ENCODE data around the gene EDIL3.

Gene EDIL3

GRCh38 chr5:83993803-83994202 lies 390.9 kb downstream of the EDIL3 start:
- H3F3A ChIP-seq (ENCODE audit: control insufficient read depth, insufficient read depth), result no peaks in the 10 kb centered on the region
- no peaks in the 10 kb centered on the region for H3K9me2 ChIP-seq (replicated peaks; ENCODE audit: control insufficient read depth, low read length)
- no peaks in the 10 kb centered on the region for H3K9me3 ChIP-seq (ENCODE audit: control insufficient read depth, insufficient read depth, low read length)
- no peaks in the 10 kb centered on the region for H3K79me2 ChIP-seq (ENCODE audit: control insufficient read depth, low read length)
- TF ChIP-seq EZH2phosphoT487 (IDR thresholded peaks at IDR 0.05; ENCODE audit: borderline replicate concordance, low read length) (no peak), CTCF (IDR thresholded peaks at IDR 0.05; ENCODE audit: low read depth, low read length, poor library complexity, severe bottlenecking) (no peak)
- no peak overlapping the region for H3K27ac ChIP-seq (ENCODE audit: low read depth, low read length)
- no peaks in the 10 kb centered on the region for H4K20me1 ChIP-seq (ENCODE audit: control insufficient read depth, insufficient read depth, low read depth, low read length)
- H3K36me3 ChIP-seq (ENCODE audit: control insufficient read depth, low read length), result no peaks in the 10 kb centered on the region
- H3K4me3 ChIP-seq (ENCODE audit: low read length), result no peak overlapping the region
- no peak overlapping the region for H3K4me2 ChIP-seq (ENCODE audit: low read length)
- no peaks in the 10 kb centered on the region for H3K27me3 ChIP-seq (ENCODE audit: control insufficient read depth, low read length)
- H3K4me1 ChIP-seq (ENCODE audit: control insufficient read depth, low read length), result no peaks in the 10 kb centered on the region

- Histone ChIP-seq H3K27me3 (ENCODE audit: control insufficient read depth, low read length) (no peaks in the 10 kb centered on the region), H3K9me2 (replicated peaks; ENCODE audit: control insufficient read depth, low read length) (no peaks in the 10 kb centered on the region), H4K20me1 (ENCODE audit: control insufficient read depth, insufficient read depth, low read depth, low read length) (no peaks in the 10 kb centered on the region), H3K4me1 (ENCODE audit: control insufficient read depth, low read length) (no peaks in the 10 kb centered on the region), H3K36me3 (ENCODE audit: control insufficient read depth, low read length) (no peaks in the 10 kb centered on the region), H3F3A (ENCODE audit: control insufficient read depth, insufficient read depth) (no peaks in the 10 kb centered on the region), H3K4me3 (ENCODE audit: low read length) (no peak overlapping the region), H3K4me2 (ENCODE audit: low read length) (no peak overlapping the region), H3K79me2 (ENCODE audit: control insufficient read depth, low read length) (no peaks in the 10 kb centered on the region), H3K27ac (ENCODE audit: low read depth, low read length) (no peak overlapping the region), H3K9me3 (ENCODE audit: control insufficient read depth, insufficient read depth, low read length) (no peaks in the 10 kb centered on the region)
- TF ChIP-seq EZH2phosphoT487 (IDR thresholded peaks at IDR 0.05; ENCODE audit: borderline replicate concordance, low read length) (no peak), CTCF (IDR thresholded peaks at IDR 0.05; ENCODE audit: low read depth, low read length, poor library complexity, severe bottlenecking) (no peak)
Measured at GRCh38 chr5:83991566-83992224, 393.0 kb downstream of the EDIL3 start.

GRCh38 chr5:83988293-83988685 lies 396.4 kb downstream of the EDIL3 start:
- Histone ChIP-seq H3K27me3 (ENCODE audit: control insufficient read depth, low read length) (no peaks in the 10 kb centered on the region), H3K4me3 (ENCODE audit: low read length) (no peak overlapping the region), H3K27ac (ENCODE audit: low read depth, low read length) (no peak overlapping the region), H3K4me1 (ENCODE audit: control insufficient read depth, low read length) (no peaks in the 10 kb centered on the region), H4K20me1 (ENCODE audit: control insufficient read depth, insufficient read depth, low read depth, low read length) (no peaks in the 10 kb centered on the region), H3K9me2 (replicated peaks; ENCODE audit: control insufficient read depth, low read length) (no peaks in the 10 kb centered on the region), H3F3A (ENCODE audit: control insufficient read depth, insufficient read depth) (no peaks in the 10 kb centered on the region), H3K4me2 (ENCODE audit: low read length) (no peak overlapping the region), H3K79me2 (ENCODE audit: control insufficient read depth, low read length) (no peaks in the 10 kb centered on the region), H3K9me3 (ENCODE audit: control insufficient read depth, insufficient read depth, low read length) (no peaks in the 10 kb centered on the region), H3K36me3 (ENCODE audit: control insufficient read depth, low read length) (no peaks in the 10 kb centered on the region)
- TF ChIP-seq EZH2phosphoT487 (IDR thresholded peaks at IDR 0.05; ENCODE audit: borderline replicate concordance, low read length) (no peak), CTCF (IDR thresholded peaks at IDR 0.05; ENCODE audit: low read depth, low read length, poor library complexity, severe bottlenecking) (no peak)

Measured in DOHH2 (cell line).